Measurements from ENCODE around the gene SPATA18. TPM values are rescaled to one million over a fixed set of nuclear protein-coding genes. Genes with fewer than 3 reads are reported as not detected.
A peak's percentile ranks its signal among the peaks of the same experiment; 100 is the strongest.

Gene SPATA18
- total RNA-seq, 1 experiment from 2014 or later, result 23.0 TPM

- TF ChIP-seq CTCF (IDR thresholded peaks at IDR 0.05; ENCODE audit: unreplicated experiment), result no peak
- H3K4me3 Mint-ChIP-seq (ENCODE audit: unreplicated experiment), result no peak overlapping the region
- DNase-seq (ENCODE audit: unreplicated experiment), result no peak
- BruUV-seq (replicated peaks), result no TSS peak
- H3K27ac Mint-ChIP-seq (ENCODE audit: low read depth, unreplicated experiment), result no peak overlapping the region
- intact Hi-C loops (cut with micrococcal nuclease), result no loop called here
- no peaks in the 10 kb centered on the region for H3K36me3 Mint-ChIP-seq (ENCODE audit: insufficient read depth, unreplicated experiment)
- no peaks in the 10 kb centered on the region for H3K27me3 Mint-ChIP-seq (ENCODE audit: insufficient read depth, unreplicated experiment)
- POLR2A ChIA-PET, result no interaction called here
- H3K9me3 Mint-ChIP-seq (ENCODE audit: unreplicated experiment), result peaks cover 7% of the 10 kb centered on the region
- H3K4me1 Mint-ChIP-seq (ENCODE audit: insufficient read depth, unreplicated experiment), result peaks cover 10% of the 10 kb centered on the region
- CTCF ChIA-PET, result interaction anchor here (0.6 kb wide), 1 partner anchor 24 kb away, joined by 3 read pairs; no protein-coding TSS in a partner anchor
Measured at GRCh38 chr4:52107336-52107735, 56.2 kb downstream of the SPATA18 start.

GRCh38 chr4:52107745-52108144 lies 56.6 kb downstream of the SPATA18 start:
- ChIA-PET CTCF (interaction anchor here (0.5 to 0.7 kb wide), 4 partner anchors 24 to 222 kb away, joined by 3 read pairs; no protein-coding TSS in a partner anchor), POLR2A (no interaction called here)
- Mint-ChIP-seq H3K4me3 (ENCODE audit: unreplicated experiment) (no peak overlapping the region), H3K27me3 (ENCODE audit: insufficient read depth, unreplicated experiment) (no peaks in the 10 kb centered on the region), H3K9me3 (ENCODE audit: unreplicated experiment) (peaks cover 7% of the 10 kb centered on the region), H3K27ac (ENCODE audit: low read depth, unreplicated experiment) (no peak overlapping the region), H3K36me3 (ENCODE audit: insufficient read depth, unreplicated experiment) (no peaks in the 10 kb centered on the region), H3K4me1 (ENCODE audit: insufficient read depth, unreplicated experiment) (peaks cover 6% of the 10 kb centered on the region)
- DNase-seq (ENCODE audit: unreplicated experiment), result no peak
- intact Hi-C loops (cut with micrococcal nuclease), result no loop called here
- BruUV-seq (replicated peaks), result no TSS peak
- no peak for TF ChIP-seq CTCF (IDR thresholded peaks at IDR 0.05; ENCODE audit: unreplicated experiment)

- Mint-ChIP-seq H3K4me1 (ENCODE audit: insufficient read depth, unreplicated experiment) (peaks cover 5% of the 10 kb centered on the region), H3K4me3 (ENCODE audit: unreplicated experiment) (no peak overlapping the region), H3K9me3 (ENCODE audit: unreplicated experiment) (peaks cover 7% of the 10 kb centered on the region), H3K36me3 (ENCODE audit: insufficient read depth, unreplicated experiment) (no peaks in the 10 kb centered on the region), H3K27me3 (ENCODE audit: insufficient read depth, unreplicated experiment) (no peaks in the 10 kb centered on the region), H3K27ac (ENCODE audit: low read depth, unreplicated experiment) (no peak overlapping the region)
- BruUV-seq (replicated peaks), result no TSS peak
- POLR2A ChIA-PET, result no interaction called here
- TF ChIP-seq CTCF (IDR thresholded peaks at IDR 0.05; ENCODE audit: unreplicated experiment), result no peak
- intact Hi-C loops (cut with micrococcal nuclease), result no loop called here
- CTCF ChIA-PET, result interaction anchor here (1.0 kb wide), 2 partner anchors 9 to 26 kb away, joined by 3 to 4 read pairs; no protein-coding TSS in a partner anchor
- DNase-seq (ENCODE audit: unreplicated experiment), result peak; percentile 31
Measured at GRCh38 chr4:52110171-52110570, 59.1 kb downstream of the SPATA18 start.

- Mint-ChIP-seq H3K9me3 (ENCODE audit: unreplicated experiment) (peaks cover 7% of the 10 kb centered on the region), H3K27ac (ENCODE audit: low read depth, unreplicated experiment) (no peak overlapping the region)
- POLR2A ChIA-PET, result interaction anchor here (1.2 kb wide), 1 partner anchor 15 kb away, joined by 3 read pairs; no protein-coding TSS in a partner anchor
Measured at GRCh38 chr4:52111995-52112394, 60.9 kb downstream of the SPATA18 start.

More at GRCh38 chr4:52111995-52112394, 60.9 kb downstream of the SPATA18 start:
- H3K4me1 Mint-ChIP-seq (ENCODE audit: insufficient read depth, unreplicated experiment), result peaks cover 5% of the 10 kb centered on the region
- no TSS peak for BruUV-seq (replicated peaks)
- intact Hi-C loops (cut with micrococcal nuclease), result no loop called here
- CTCF ChIA-PET, result interaction anchor here (0.6 to 1.5 kb wide), 2 partner anchors 9 to 212 kb away, joined by 3 read pairs; no protein-coding TSS in a partner anchor
- no peaks in the 10 kb centered on the region for H3K27me3 Mint-ChIP-seq (ENCODE audit: insufficient read depth, unreplicated experiment)
- no peaks in the 10 kb centered on the region for H3K36me3 Mint-ChIP-seq (ENCODE audit: insufficient read depth, unreplicated experiment)
- TF ChIP-seq CTCF (IDR thresholded peaks at IDR 0.05; ENCODE audit: unreplicated experiment), result no peak
- no peak for DNase-seq (ENCODE audit: unreplicated experiment)
- no peak overlapping the region for H3K4me3 Mint-ChIP-seq (ENCODE audit: unreplicated experiment)
